ACHN (cell line): ENCODE measurements around the gene ZNF511.

Experiments
- DNase-seq: peaks from one replicate; pipeline ENCODE4 v3.0.0-alpha.2; 2015
- in situ Hi-C: cut with HindIII; loops from 2 replicates; pipeline ENCODE4 v1.10.0; 2017; ENCODE audit warnings: low sequenced_read_pairs, low pct_ligation_motif_present, low pct_unique_long_range_greater_than_20kb

The ZNF511 gene

DNA sequence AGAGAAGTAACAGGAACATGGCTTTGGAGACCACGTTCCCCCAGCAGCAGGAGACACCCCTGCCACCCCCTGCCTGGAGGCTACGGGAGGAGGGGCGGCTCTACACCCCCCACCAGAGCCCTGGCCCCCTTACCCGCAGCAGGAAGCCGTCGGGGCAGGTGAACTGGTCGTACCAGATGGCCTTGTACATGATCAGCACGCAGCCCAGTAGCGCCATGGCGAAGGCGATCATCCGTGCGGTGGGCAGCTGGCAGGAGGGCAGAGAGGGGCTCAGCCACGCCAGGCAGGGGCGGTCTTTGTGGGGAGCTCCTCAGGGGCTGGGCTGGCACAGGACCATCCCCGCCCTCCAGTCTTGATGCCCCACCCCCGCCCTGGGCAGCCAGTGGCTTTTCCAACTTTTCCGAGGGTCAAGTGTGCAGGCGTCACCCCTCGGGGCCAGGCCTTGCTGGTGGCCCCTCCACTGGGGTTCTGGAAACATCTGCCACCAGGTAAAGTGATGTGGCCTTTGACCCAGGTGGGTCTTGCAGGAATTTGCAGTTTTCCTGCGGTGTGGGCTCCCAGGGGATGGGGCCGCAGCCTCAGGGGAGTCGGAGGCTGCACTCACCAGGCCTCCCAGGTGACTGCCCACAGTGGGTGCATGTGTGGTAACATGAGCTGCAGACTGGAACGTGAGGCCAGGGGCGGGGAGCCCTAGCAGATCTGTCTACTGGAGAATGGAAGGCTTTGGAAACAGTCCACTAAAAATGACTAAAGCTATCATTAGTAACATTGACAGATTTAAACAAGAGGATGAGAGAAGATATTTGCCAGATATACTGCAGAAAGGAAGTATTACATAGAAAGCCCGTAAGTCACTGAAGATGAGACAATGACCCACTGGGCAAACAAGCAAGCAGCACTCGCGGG lies 18.3 kb downstream of the ZNF511 start:
- DNase-seq = no peak
- in situ Hi-C loops = no loop called here

DNA sequence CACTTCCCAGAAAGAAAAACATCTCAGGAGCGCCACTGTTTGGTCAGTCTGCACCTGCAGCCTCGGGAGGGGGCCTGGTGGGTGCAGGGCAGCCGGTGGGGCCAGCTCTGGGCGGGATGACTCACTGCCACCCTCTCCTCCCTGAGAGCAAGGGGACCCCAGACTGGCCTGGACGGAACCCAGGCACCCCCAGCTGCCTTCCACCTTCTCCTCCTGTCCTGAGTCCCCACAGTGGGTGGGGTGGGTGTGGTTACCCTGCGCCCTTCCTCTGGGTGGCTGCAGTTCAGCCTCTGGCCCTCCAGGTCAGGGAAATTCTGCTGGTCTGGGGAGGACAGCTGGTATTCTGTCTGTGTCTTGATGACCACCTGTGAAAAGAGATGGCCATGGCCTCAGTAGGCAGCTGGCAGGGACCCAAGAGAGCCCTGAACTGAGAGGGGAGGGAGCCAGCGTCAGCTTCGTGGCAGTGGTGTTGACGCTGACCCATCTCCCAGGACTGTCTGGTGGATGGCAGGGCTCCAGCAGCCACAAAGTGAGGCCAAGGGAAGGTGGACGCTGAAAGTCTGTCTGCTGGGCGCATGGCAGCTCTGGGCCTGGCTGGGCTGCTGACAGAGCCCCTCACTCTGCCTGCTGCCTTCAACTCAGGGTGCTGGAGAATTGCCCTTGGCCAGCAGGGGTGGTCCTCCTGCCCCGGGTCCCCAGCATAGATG lies 19.1 kb downstream of the ZNF511 start:
- DNase-seq = no peak
- in situ Hi-C loops = no loop called here

- no peak for DNase-seq
- in situ Hi-C loops = no loop called here
Measured at GRCh38 chr10:133328358-133329343, 19.9 kb downstream of the ZNF511 start.

- DNase-seq = peak; percentile 88
- in situ Hi-C loops = no loop called here
Measured at GRCh38 chr10:133329491-133330202, 20.9 kb downstream of the ZNF511 start.

GRCh38 chr10:133332936-133333699 lies 24.4 kb downstream of the ZNF511 start:
- in situ Hi-C loops = no loop called here

DNA sequence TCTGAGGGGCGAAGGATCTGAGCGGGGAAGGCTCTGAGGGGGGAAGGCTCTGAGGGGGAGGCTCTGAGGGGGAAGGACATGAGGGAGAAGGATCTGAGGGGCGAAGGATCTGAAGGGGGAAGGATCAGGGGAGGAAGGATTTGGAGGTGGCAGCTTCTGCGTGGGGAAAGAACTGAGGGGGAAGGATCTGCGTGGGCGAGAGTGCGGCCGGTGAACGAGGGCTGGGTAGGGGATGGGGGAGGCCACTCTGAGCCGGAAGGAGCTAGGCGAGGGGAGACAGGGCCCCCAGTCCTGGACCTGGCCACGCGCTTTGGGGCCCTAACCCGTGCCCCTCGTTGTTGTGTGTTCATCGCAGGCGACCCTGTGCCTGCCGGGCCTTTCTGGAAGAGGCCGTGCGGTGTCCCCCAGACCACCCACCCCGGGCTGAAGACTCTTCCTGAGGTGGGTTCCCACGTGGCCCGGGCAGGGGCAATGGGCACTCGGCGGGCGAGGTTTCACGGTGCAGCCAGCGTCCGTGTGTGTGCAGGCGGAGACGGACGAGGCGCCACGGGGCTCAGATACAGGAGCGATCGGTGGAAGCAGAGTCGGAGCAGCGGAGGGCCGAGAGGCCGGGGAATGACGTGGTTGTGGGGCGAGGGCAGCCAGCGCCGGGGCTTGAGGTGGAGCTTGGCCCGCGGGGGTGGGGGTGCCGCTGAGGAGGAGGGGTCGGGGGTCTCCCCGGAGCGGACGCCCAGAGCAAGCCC lies 26.0 kb downstream of the ZNF511 start:
- in situ Hi-C loops = no loop called here
- DNase-seq = no peak

More at GRCh38 chr10:133332936-133333699, 24.4 kb downstream of the ZNF511 start:
- no peak for DNase-seq

GRCh38 chr10:133335246-133336117 lies 26.8 kb downstream of the ZNF511 start:
- peak; percentile 44 for DNase-seq

GRCh38 chr10:133336118-133336576 lies 27.4 kb downstream of the ZNF511 start:
- DNase-seq = no peak
- in situ Hi-C loops = no loop called here

More at GRCh38 chr10:133335246-133336117, 26.8 kb downstream of the ZNF511 start:
- in situ Hi-C loops = no loop called here

- no peak for DNase-seq
- in situ Hi-C loops = no loop called here
Measured at GRCh38 chr10:133336577-133337369, 28.1 kb downstream of the ZNF511 start, which contains the start of gene CALY. TSS of gene CALY (minus strand) at chr10:133336896. CDS start at chr10:133328989, 7,907 bp downstream.

- DNase-seq = no peak
- in situ Hi-C loops = no loop called here
Measured at GRCh38 chr10:133337370-133337725, 28.6 kb downstream of the ZNF511 start.

- DNase-seq = no peak
- in situ Hi-C loops = no loop called here
Measured at GRCh38 chr10:133338080-133339071, 29.7 kb downstream of the ZNF511 start.

- in situ Hi-C loops = no loop called here
- DNase-seq = no peak
Measured at GRCh38 chr10:133339708-133340380, 31.1 kb downstream of the ZNF511 start.

- no peak for DNase-seq
- in situ Hi-C loops = no loop called here
Measured at GRCh38 chr10:133341983-133342382, 33.3 kb downstream of the ZNF511 start.
